Measurements from ENCODE around the gene TTC28.

DNA sequence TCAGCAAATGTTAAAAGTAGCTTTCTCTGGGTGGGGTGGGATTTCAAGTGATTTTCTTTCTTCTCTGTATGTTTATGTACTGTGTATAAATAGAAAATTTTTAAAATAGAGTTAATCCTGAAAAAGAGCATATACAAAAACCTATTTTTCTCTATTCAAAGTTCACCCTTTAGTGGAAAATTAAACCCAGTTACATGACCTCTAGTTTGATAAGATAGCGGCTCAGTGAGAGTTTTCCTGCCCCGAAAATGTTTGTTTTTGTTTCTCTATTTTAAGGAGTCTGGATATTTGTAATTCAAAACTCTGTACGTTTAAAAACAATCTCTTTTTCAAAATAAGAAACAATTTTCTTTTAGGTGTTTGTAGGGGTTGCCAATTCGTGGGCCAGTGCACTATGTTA is 718.5 kb downstream of the TTC28 start:
- TF ChIP-seq, protein P1, sequence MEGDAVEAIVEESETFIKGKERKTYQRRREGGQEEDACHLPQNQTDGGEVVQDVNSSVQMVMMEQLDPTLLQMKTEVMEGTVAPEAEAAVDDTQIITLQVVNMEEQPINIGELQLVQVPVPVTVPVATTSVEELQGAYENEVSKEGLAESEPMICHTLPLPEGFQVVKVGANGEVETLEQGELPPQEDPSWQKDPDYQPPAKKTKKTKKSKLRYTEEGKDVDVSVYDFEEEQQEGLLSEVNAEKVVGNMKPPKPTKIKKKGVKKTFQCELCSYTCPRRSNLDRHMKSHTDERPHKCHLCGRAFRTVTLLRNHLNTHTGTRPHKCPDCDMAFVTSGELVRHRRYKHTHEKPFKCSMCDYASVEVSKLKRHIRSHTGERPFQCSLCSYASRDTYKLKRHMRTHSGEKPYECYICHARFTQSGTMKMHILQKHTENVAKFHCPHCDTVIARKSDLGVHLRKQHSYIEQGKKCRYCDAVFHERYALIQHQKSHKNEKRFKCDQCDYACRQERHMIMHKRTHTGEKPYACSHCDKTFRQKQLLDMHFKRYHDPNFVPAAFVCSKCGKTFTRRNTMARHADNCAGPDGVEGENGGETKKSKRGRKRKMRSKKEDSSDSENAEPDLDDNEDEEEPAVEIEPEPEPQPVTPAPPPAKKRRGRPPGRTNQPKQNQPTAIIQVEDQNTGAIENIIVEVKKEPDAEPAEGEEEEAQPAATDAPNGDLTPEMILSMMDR (IDR thresholded peaks at IDR 0.05), result no peak
- TF ChIP-seq POLR2A (IDR thresholded peaks at IDR 0.05), result no peak

All from thyroid gland (tissue), 4 donors.